ENCODE results near the gene OR1L1.

The OR1L1 gene

DNA sequence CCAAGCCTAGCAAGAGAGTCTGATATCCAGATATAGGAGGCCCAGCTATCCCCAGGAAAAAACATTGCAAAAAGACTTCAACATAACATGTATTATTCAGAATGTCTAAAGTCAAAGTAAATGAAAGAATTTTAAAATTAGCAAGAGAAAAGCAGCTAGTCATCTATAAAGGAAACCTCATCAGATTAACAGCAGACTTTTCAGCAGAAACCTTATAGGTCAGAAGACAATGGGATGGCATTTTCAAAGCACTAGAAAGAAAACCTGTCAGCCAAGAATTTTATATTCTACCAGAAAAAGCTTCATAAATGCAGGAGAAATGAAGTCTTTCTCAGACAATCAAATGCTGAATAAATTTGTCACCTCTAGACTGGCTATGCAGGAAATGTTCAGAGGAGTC, 23.3 kb downstream of the OR1L1 start:
- TF ChIP-seq, protein P1, sequence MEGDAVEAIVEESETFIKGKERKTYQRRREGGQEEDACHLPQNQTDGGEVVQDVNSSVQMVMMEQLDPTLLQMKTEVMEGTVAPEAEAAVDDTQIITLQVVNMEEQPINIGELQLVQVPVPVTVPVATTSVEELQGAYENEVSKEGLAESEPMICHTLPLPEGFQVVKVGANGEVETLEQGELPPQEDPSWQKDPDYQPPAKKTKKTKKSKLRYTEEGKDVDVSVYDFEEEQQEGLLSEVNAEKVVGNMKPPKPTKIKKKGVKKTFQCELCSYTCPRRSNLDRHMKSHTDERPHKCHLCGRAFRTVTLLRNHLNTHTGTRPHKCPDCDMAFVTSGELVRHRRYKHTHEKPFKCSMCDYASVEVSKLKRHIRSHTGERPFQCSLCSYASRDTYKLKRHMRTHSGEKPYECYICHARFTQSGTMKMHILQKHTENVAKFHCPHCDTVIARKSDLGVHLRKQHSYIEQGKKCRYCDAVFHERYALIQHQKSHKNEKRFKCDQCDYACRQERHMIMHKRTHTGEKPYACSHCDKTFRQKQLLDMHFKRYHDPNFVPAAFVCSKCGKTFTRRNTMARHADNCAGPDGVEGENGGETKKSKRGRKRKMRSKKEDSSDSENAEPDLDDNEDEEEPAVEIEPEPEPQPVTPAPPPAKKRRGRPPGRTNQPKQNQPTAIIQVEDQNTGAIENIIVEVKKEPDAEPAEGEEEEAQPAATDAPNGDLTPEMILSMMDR (IDR thresholded peaks at IDR 0.05; ENCODE audit: insufficient read depth, low read depth, low read length, missing control alignments): no peak
- no peak for DNase-seq (ENCODE audit: low read depth)
- H3K4me3 ChIP-seq (ENCODE audit: low read length): no peak overlapping the region

DNA sequence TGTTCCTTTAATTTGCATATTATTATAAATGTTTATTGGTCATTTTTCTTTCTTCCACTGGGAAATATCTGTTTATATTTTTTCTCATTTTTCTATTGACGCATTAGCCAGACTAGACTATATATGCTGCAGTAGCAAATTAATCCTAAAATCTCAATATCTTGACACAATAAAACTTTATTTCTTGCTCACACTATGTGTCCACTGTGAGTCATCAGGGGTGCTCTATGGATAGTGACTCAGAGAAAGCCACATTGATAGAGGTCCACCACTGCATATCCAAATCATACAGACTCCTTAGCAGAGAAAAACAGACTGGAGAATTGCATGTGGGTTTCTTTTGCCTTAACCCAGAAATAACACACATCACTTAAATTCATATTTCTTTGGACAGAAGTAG, 34.2 kb downstream of the OR1L1 start:
- DNase-seq (ENCODE audit: low read depth): peak; percentile 26
- TF ChIP-seq, protein P1 (IDR thresholded peaks at IDR 0.05; ENCODE audit: insufficient read depth, low read depth, low read length, missing control alignments): no peak
- H3K4me3 ChIP-seq (ENCODE audit: low read length): no peak overlapping the region
